MM.1S (cell line): ENCODE results near the gene KRTAP13-4.

Experiments used
- CTCF ChIP-seq: fragments of 300-600 bp; sonication (generic); IDR thresholded peaks from 2 replicates; pipeline ENCODE4 v1.5.1; 2016; ENCODE audit warnings: antibody characterized with exemption, low read length, mixed read lengths
- EZH2 ChIP-seq: fragments of 300-600 bp; sonication (generic); optimal IDR thresholded peaks from 2 replicates; pipeline ENCODE3; 2017; ENCODE audit warnings: low read depth, mild to moderate bottlenecking, antibody characterized with exemption, low read length, mixed read lengths
- EZH2phosphoT487 ChIP-seq: fragments of 300-600 bp; sonication (generic); IDR thresholded peaks from 2 replicates; pipeline ENCODE4 v1.6.1; 2018; ENCODE audit warnings: antibody characterized with exemption, low read length

- TF ChIP-seq CTCF: no peak
- TF ChIP-seq EZH2: no peak
- no peak for TF ChIP-seq EZH2phosphoT487
These were observed 39.1 kb downstream of the KRTAP13-4 start for GRCh38 chr21:30468900-30469714.
